ENCODE results near the gene AHCYL1. TPM values are rescaled to one million over a fixed set of nuclear protein-coding genes. Genes with fewer than 3 reads are reported as not detected.

Gene AHCYL1
- total and polyA plus RNA-seq, 10 of the 15 experiments (the other 5 are each of a cell fraction or from before 2014, with no cell fraction given) = 24.7 to 73.6 (median 46.8) TPM

GRCh38 chr1:110053552-110054428 lies 69.2 kb downstream of the AHCYL1 start:
- ATAC-seq (peak; percentile 95), FAIRE-seq (peak; percentile 95), DNase-seq (ENCODE audit: low read depth, low spot score) (no peak)
- Histone ChIP-seq H3K27me3 (replicated peaks in 1 of 2; ENCODE audit: control insufficient read depth in 2 of 2, insufficient read depth in 2 of 2, low read length in 1 of 2) (no peaks in the 10 kb centered on the region), H3K4me3 (no peak overlapping the region), H3K36me3 (ENCODE audit: control insufficient read depth in 2 of 2, insufficient read depth in 2 of 2, low read length in 1 of 2) (peaks cover 20 to 28% of the 10 kb centered on the region in 2 experiments), H2AFZ (ENCODE audit: control insufficient read depth, low read depth, low read length) (no peak overlapping the region), H3K9me3 (replicated peaks; ENCODE audit: control insufficient read depth, insufficient read depth, low read length) (no peaks in the 10 kb centered on the region), H3K9ac (ENCODE audit: control insufficient read depth, insufficient read depth, low read length) (no peak overlapping the region), H3K4me2 (ENCODE audit: control insufficient read depth, insufficient read depth) (no peak overlapping the region), H3K4me1 (ENCODE audit: control insufficient read depth, insufficient read depth, low read length) (no peaks in the 10 kb centered on the region), H4K20me1 (ENCODE audit: control insufficient read depth, insufficient read depth) (no peaks in the 10 kb centered on the region), H3K27ac (ENCODE audit: control insufficient read depth, insufficient read depth) (no peak overlapping the region), H3K79me2 (ENCODE audit: control insufficient read depth, insufficient read depth, low read length) (no peaks in the 10 kb centered on the region)
- WGBS (ENCODE audit: insufficient coverage, insufficient replicate concordance, low lambda C conversion rate, missing lambda C conversion rate) = 62% methylated on average over 16 of the region's 16 CpGs
- CTCF ChIA-PET = interaction anchor here (0.9 to 3.1 kb wide), 21 partner anchors 9 to 442 kb away, joined by 3 to 22 read pairs (median 4); partner anchors contain the start of genes AHCYL1 and STRIP1
- SMC1A ChIA-PET (ENCODE audit: uncharacterized antibody, unreplicated experiment) = interaction anchor here (0.8 to 1.5 kb wide), 6 partner anchors 24 to 406 kb away, joined by 3 to 5 read pairs (median 4); no protein-coding TSS in a partner anchor
- BruUV-seq (replicated peaks) = no TSS peak
- in situ Hi-C loops (cut with MboI) (loop anchor here (5.0 kb wide), 1 partner anchor 54 kb away; no protein-coding TSS in a partner anchor), intact Hi-C loops (cut with micrococcal nuclease; ENCODE audit: unreplicated experiment) (loop anchor here (1.0 kb wide), 1 partner anchor 53 kb away; no protein-coding TSS in a partner anchor)
- RAD21 ChIA-PET (ENCODE audit: unreplicated experiment) = interaction anchor here (0.7 to 2.8 kb wide), 2 partner anchors 24 to 52 kb away, joined by 3 to 9 read pairs; no protein-coding TSS in a partner anchor
- POLR2A ChIA-PET = interaction anchor here (0.6 kb wide), 1 partner anchor 398 kb away, joined by 4 read pairs; the partner anchor contains the start of gene GSTM4
- no peak for TF ChIP-seq ETV6 (conservative IDR thresholded peaks at IDR 0.05 in 1 of 2, IDR thresholded peaks at IDR 0.05 in 1 of 2; ENCODE audit: borderline replicate concordance in 1 of 2, low read depth in 1 of 2)
- no peak for TF ChIP-seq TCF7 (IDR thresholded peaks at IDR 0.05; ENCODE audit: borderline replicate concordance)
- TF ChIP-seq, protein P1, sequence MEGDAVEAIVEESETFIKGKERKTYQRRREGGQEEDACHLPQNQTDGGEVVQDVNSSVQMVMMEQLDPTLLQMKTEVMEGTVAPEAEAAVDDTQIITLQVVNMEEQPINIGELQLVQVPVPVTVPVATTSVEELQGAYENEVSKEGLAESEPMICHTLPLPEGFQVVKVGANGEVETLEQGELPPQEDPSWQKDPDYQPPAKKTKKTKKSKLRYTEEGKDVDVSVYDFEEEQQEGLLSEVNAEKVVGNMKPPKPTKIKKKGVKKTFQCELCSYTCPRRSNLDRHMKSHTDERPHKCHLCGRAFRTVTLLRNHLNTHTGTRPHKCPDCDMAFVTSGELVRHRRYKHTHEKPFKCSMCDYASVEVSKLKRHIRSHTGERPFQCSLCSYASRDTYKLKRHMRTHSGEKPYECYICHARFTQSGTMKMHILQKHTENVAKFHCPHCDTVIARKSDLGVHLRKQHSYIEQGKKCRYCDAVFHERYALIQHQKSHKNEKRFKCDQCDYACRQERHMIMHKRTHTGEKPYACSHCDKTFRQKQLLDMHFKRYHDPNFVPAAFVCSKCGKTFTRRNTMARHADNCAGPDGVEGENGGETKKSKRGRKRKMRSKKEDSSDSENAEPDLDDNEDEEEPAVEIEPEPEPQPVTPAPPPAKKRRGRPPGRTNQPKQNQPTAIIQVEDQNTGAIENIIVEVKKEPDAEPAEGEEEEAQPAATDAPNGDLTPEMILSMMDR (IDR thresholded peaks at IDR 0.05 in 2 of 3, conservative IDR thresholded peaks at IDR 0.05 in 1 of 3; ENCODE audit: control insufficient read depth in 2 of 3, extremely low read depth in 1 of 3, insufficient read depth in 1 of 3, low read depth in 3 of 3, low read length in 3 of 3) = peak; percentile 95 to 97 (median 96); a peak in 5 of 6 replicates
- TF ChIP-seq HDAC6 (IDR thresholded peaks at IDR 0.05; ENCODE audit: unreplicated experiment) = no peak
- no peak for TF ChIP-seq STAT3 (IDR thresholded peaks at IDR 0.05; ENCODE audit: low read depth, low read length)
- no peak for TF ChIP-seq ZNF274 (IDR thresholded peaks at IDR 0.05; ENCODE audit: insufficient read depth, insufficient read length)
- TF ChIP-seq NFYB (IDR thresholded peaks at IDR 0.05; ENCODE audit: insufficient read depth, low read depth, low read length) = no peak
- no peak for TF ChIP-seq TCF12 (IDR thresholded peaks at IDR 0.05; ENCODE audit: low read depth, low read length)
- no peak for TF ChIP-seq ATF7 (IDR thresholded peaks at IDR 0.05; ENCODE audit: low read depth)
- TF ChIP-seq, protein P2, sequence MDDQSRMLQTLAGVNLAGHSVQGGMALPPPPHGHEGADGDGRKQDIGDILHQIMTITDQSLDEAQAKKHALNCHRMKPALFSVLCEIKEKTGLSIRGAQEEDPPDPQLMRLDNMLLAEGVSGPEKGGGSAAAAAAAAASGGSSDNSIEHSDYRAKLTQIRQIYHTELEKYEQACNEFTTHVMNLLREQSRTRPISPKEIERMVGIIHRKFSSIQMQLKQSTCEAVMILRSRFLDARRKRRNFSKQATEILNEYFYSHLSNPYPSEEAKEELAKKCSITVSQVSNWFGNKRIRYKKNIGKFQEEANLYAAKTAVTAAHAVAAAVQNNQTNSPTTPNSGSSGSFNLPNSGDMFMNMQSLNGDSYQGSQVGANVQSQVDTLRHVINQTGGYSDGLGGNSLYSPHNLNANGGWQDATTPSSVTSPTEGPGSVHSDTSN (IDR thresholded peaks at IDR 0.05; ENCODE audit: insufficient replicate concordance, low read depth, low read length) = no peak
- TF ChIP-seq RB1 (IDR thresholded peaks at IDR 0.05; ENCODE audit: borderline replicate concordance) = 0 out of 2 replicates have a peak, but pooled peaks have one; percentile 28
- TF ChIP-seq SMC3 (IDR thresholded peaks at IDR 0.05; ENCODE audit: borderline replicate concordance, low read length) = peak; percentile 69
- TF ChIP-seq BRCA1 (IDR thresholded peaks at IDR 0.05; ENCODE audit: low read depth, low read length) = no peak
- TF ChIP-seq TCF3 (IDR thresholded peaks at IDR 0.05; ENCODE audit: borderline replicate concordance, insufficient read depth, low read depth, low read length) = no peak
- no peak for TF ChIP-seq BACH1 (IDR thresholded peaks at IDR 0.05; ENCODE audit: borderline replicate concordance)
- no peak for TF ChIP-seq RUNX3 (IDR thresholded peaks at IDR 0.05; ENCODE audit: low read length)
- TF ChIP-seq HDGF (IDR thresholded peaks at IDR 0.05) = peak; percentile 24; the same call in 1 of the 2 replicates
- TF ChIP-seq PAX5 (IDR thresholded peaks at IDR 0.05; ENCODE audit: borderline replicate concordance, low read depth, low read length) = no peak
- no peak for TF ChIP-seq ZNF217 (IDR thresholded peaks at IDR 0.05)
- peak; percentile 37; the same call in 1 of the 2 replicates for TF ChIP-seq POLR2A (IDR thresholded peaks at IDR 0.05; ENCODE audit: low read depth, low read length)
- TF ChIP-seq FOS (IDR thresholded peaks at IDR 0.05; ENCODE audit: borderline replicate concordance, extremely low read depth, insufficient read length) = no peak
- TF ChIP-seq TBL1XR1 (IDR thresholded peaks at IDR 0.05; ENCODE audit: low read depth, low read length) = no peak

All from GM12878 (cell line).